WI38 (cell line): ENCODE data around the gene C16orf86.

Experiments used
- H3K4me3 ChIP-seq: 2 replicates; pipeline ENCODE4 v1.5.1; 2011; ENCODE audit warnings: low read depth, mild to moderate bottlenecking, control low read depth, low read length
- CTCF ChIP-seq: IDR thresholded peaks from 2 replicates; pipeline ENCODE4 v1.5.1; 2012; ENCODE audit warnings: low read depth, mild to moderate bottlenecking, control low read depth, low read length

C16orf86 gene

GRCh38 chr16:67644038-67644437, 22.6 kb upstream of the C16orf86 start:
- no peak for TF ChIP-seq CTCF
- no peak overlapping the region for H3K4me3 ChIP-seq

DNA sequence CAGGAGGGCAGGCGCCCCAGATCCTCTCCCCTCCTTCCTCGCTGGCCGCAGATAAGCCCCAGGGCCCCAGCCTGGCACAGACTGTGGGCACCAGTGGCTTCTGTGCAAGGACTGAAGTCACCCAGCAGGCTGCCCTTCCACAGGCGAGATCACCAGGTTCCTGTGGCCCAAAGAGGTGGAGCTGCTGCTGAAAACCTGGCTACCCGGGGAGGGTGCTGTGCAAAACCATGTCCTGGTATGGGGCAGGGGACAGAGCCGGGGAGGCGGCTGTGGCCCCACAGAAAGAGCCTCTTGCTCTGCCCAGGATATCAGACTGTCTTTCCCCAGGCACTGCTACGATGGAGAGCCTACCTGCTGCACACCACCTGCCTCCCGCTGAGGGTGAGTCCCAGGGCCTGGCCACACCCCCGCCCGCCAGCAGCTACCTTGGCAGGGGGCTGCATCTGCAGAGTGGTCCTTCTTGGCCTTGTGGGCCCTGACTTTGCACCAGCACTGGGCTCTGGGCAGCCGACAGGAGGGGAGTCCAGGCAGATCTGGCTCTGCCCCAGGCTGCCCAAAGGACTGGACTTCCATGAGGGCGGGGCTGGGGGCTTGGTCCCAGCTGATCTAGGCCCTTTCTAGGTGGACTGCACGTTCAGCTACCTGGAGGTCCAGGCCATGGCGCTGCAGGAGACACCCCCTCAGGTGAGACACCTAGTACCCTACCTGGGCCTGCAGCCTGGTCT, 21.1 kb upstream of the C16orf86 start:
- TF ChIP-seq CTCF, result no peak
- no peak overlapping the region for H3K4me3 ChIP-seq

DNA sequence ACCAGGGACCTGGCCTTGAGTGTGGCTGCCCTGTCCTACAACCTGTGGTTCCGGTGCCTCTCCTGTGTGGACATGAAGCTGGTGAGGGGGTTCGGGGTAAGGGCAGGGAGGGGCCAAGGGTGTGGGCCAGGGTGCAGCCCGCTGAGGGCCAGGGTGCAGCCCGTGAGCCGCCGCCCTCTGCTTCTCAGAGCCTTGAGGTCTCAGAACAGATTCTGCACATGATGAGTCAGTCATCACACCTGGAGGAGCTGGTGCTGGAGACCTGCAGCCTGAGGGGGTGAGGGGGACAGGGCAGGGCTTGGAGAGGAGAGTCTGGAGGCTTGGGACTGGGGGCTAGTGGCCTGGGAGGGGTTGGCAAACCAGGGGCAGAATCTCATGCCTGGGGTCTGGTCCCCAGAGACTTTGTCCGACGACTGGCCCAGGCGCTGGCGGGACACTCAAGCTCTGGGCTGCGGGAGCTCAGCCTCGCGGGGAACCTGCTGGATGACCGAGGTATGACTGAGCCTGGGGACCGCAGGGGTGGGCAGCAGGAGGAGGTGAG, 19.4 kb upstream of the C16orf86 start:
- H3K4me3 ChIP-seq, result no peak overlapping the region
- no peak for TF ChIP-seq CTCF

- TF ChIP-seq CTCF, result no peak
- H3K4me3 ChIP-seq, result no peak overlapping the region
Observed at GRCh38 chr16:67647681-67648080, 18.9 kb upstream of the C16orf86 start.

- no peak overlapping the region for H3K4me3 ChIP-seq
- TF ChIP-seq CTCF, result no peak
Observed at GRCh38 chr16:67648088-67648763, 18.4 kb upstream of the C16orf86 start.

GRCh38 chr16:67648764-67649407, 17.7 kb upstream of the C16orf86 start:
- no peak overlapping the region for H3K4me3 ChIP-seq
- TF ChIP-seq CTCF, result no peak
